HK-2 (cell line): Measurements from ENCODE around the gene C8G.

ENCODE experiments used
- DNase-seq: peaks from one replicate; pipeline ENCODE4 v3.0.0-alpha.2; 2018; ENCODE audit not compliant: unreplicated experiment

The C8G gene

DNA sequence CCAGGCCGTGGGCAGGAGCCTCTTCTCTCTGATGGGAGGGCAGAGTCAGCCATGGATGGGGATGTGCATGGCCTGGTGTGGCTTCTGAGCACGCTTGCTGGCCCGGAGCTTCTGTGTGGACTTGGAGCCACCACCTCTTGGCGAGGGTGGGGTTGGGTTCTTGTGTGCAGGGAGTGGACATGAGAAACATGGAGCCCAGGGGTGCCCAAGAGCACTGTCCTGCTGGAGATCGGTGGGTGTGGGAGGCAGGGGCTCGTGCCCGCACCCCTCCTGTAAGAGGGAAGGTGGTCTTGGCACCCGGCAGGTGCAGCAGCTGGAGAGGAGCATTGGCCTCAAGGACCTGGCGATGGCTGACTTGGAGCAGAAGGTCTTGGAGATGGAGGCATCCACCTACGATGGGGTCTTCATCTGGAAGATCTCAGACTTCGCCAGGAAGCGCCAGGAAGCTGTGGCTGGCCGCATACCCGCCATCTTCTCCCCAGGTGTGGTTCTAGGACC is 24.3 kb upstream of the C8G start:
- no peak for DNase-seq

DNA sequence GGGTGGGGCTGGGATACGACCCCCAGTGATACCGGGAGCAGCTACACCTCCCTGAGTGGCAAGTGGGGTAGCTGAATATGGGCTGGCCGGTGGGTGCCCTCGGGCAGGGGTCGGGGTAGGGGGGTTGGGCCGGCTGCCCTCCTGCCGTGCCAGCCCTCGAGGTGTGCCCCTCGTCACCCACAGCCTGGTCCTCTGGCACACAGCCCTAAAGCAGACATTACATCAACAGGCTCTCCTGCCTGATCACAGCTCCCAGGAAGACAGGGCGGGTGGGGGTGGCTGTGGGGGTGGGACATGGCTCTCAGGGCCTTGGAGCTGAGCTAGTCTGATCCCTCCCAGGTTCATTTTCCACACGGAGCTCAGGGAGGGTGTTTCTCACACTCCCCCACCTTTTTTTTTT is 23.7 kb upstream of the C8G start:
- no peak for DNase-seq

DNA sequence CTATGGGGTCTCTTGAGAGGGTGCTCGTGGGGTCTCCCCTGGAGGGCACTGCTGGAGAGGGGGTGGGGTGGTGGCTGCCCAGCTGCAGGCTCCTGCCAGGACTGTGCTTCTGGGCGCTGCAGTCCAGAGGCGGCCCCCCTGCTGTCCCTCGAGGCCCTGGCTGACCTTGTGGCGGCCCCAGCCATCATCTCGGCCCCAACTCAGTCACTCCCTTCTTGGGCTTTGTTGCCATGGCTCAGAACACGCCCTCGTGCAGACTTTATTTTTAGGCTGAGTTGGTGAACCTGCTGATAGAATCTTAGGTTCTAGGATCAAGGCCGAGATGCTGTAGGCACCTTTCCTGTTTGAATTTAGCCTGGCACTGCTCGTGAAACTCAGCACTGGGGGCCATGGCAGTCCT is 23.3 kb upstream of the C8G start:
- no peak for DNase-seq

DNA sequence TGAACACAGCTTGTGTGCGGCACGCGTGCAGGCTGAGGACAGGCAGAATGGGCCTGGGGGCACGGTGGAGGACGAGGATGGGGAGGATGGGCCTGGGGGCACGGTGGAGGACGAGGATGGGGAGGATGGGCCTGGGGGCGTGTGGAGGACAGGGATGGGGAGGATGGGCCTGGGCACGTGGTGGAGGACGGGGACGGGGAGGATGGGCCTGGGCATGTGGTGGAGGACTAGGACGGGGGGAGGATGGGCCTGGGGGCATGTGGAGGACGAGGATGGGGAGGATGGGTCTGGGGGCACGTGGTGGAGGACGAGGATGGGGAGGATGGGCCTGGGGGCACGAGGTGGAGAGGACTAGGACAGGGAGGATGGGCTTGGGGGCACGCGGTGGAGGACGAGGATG is 22.5 kb upstream of the C8G start:
- DNase-seq = no peak

DNA sequence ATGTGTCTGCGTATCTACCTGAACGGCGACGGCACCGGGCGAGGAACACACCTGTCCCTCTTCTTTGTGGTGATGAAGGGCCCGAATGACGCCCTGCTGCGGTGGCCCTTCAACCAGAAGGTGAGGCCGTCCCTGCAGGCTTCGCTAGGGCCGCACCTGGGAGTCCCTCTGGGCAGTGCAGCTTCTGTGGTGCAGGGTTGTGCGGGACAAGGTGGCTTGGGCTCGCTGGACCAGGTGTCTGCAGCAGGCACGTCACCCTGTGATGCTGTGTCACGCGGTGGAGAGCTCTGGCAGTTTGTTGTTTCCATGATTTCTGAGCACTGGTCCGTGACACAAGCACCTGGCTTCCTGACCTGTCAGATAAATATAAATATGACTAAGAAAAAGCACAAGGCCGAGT is 21.2 kb upstream of the C8G start:
- DNase-seq = no peak

DNA sequence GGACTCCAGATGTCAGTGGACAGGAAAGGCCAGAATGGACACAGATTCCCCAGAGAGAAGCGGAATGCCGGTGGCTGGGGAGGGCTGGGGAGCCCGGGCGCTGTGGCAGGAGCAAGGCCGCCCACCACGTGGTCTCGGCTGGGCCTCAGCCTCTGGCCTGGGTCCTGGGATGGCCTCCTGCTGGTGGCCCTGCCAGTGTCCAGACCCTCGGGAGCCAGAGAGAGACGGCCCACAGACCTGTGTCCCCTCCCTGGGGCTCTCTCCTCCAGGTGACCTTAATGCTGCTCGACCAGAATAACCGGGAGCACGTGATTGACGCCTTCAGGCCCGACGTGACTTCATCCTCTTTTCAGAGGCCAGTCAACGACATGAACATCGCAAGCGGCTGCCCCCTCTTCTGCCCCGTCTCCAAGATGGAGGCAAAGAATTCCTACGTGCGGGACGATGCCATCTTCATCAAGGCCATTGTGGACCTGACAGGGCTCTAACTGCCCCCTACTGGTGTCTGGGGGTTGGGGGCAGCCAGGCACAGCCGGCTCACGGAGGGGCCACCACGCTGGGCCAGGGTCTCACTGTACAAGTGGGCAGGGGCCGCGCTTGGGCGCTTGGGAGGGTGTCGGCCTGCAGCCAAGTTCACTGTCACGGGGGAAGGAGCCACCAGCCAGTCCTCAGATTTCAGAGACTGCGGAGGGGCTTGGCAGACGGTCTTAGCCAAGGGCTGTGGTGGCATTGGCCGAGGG is 19.5 kb upstream of the C8G start:
- DNase-seq = no peak

DNA sequence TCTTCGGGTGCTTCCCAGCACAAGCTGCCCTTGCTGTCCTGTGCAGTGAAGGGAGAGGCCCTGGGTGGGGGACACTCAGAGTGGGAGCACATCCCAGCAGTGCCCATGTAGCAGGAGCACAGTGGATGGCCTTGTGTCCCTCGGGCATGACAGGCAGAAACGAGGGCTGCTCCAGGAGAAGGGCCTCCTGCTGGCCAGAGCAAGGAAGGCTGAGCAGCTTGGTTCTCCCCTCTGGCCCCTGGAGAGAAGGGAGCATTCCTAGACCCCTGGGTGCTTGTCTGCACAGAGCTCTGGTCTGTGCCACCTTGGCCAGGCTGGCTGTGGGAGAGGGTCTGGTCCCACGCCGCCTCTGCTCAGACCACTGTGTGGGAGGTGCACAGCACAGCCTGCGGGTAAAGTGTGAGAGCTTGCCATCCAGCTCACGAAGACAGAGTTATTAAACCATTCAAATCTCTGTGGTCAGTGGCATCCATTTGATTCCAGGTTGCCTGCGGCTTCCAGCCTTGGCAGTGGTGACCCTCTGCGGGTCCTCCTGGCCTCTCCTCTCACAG is 18.8 kb upstream of the C8G start:
- no peak for DNase-seq

DNA sequence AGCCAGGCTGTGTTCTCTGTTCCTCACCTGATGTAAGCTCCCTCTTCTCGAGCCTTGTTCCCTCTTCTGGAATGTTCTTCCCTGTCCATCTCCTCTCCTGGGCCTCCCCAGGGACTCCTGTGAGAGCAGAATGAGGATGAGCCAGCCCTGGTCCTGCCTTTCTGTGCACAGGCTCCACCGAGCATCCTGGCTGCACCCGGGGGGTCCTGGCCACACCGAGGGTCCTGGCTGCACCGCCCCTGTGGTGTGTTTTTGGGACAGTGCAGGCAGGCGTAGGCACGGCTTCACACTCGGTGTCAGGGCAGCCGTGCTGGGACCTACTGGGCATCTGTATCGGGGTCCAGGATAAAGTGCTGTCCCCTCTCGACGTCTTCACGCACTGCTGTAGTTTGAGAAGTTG is 18.3 kb upstream of the C8G start:
- no peak for DNase-seq

DNA sequence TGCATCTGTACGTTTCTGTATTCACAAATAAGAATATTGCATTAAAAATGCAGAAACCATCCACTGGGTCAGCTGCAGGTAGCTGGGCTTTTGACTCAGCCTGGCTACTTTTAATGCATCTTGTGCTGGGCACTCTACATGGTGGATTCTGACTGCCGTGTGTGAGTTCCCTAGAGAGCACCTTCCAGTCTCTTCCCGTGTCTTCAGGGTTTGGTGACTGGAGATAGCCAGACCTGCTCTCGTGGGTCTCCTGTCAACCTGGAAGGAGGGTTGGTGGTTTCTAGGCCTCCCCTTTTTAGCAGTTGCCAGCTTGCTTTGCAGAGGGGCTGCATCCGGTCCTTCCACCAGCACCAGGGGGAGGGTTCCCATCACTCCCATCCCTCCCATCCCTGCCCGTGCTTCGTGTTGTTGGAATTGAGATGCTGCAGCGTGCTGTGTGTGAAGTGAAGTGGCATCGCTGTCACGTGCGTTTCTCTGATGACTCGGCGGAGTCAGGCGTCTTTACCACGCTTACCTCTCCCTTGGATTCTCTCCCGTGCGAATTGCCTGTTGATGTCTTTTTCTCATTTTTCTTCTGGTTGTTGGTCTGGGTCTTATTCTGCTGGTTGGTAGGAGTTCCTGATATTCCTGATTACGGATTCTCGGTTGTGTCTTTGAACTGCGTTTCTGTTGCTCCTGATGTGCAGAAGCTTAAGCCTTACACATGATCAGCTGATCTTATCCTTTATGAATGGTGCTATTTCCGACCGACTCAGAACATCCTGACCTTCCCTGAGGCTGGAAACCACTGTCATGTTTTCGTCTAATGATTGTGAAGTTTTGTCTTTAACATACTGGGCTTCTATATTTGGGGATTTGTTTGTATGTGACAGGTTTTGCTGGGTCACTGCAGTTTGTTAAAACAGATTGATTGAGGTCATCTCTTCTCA is 17.4 kb upstream of the C8G start:
- DNase-seq = no peak

DNA sequence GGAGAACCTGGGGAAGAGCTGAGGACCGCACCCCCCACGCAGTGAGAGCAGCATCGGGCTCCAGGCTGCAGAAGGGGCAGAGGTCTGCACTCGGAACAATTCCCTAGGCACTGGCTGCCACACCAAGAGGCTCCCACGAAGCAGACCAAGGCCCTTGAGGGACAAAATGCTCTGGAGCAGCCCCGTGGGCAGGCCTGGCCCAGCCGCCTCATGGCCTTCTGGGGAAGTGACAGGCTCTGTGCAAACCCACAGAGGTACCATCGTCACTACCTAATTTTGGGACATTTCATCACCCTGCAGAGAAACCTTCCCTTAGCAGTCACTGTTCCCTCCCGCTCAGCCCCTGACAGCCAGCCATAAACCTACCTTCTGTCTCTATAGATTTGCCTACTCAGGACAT is 16.5 kb upstream of the C8G start:
- DNase-seq = no peak

DNA sequence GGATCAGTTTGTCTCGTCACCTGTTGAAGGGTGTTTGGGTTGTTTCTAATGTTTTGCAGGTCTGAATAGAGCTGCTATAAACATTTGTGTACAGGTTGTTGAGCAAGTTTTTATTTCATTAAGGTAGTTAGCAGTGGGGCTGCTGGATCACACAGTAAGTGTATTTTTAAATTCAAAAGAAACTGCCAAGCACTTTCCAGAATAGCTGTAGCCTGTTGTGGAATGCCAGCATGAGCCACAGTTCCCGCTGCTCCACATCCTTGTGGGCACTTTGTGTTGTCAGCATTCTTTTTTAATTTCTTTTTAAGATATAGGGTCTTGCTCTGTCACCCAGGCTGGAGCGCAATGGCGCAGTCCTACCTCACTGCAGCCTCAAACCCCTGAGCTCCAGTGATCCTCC is 15.0 kb upstream of the C8G start:
- no peak for DNase-seq

DNA sequence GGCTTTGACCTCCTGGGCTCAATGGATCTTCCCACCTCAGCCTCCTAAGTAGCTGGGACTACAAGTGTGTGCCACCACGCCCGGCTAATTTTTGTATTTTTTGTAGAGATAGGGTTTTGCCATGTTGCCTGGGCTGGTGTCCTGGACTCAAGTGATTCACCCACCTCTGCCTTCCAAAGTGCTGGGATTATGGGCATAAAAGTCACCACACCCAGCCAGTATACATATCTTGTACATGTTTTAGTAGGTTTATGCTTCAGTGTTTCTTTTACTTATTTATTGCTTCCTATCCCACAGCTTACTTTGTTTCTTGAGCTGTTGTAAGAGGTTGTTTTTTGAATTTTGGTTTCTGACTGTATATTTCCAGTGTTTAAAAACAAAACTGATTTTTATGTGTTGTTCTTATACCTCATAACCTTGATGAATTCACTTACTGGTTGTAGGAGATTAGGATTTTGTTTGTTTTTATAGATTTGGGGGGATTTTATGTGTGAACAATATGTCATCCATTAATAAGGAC is 13.4 kb upstream of the C8G start:
- DNase-seq = no peak

DNA sequence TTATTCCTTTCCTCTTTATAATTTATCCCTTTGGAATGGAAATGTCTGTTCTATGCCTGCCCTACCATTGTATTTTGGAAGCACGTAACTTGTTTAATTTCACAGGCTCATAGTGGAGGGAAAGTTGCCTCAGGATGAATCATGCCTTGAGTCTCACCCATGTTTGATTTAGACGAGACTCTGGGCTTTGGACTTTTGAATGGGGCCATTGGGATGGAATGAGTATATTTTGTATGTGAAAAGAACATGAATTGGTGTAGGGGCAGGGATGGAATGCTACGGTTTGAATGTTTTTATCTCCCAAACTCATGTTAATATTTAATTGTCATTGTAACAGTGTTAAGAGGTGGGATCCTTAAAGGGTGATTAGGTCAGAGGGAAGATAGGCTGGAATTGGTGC is 10.8 kb upstream of the C8G start:
- no peak for DNase-seq

DNA sequence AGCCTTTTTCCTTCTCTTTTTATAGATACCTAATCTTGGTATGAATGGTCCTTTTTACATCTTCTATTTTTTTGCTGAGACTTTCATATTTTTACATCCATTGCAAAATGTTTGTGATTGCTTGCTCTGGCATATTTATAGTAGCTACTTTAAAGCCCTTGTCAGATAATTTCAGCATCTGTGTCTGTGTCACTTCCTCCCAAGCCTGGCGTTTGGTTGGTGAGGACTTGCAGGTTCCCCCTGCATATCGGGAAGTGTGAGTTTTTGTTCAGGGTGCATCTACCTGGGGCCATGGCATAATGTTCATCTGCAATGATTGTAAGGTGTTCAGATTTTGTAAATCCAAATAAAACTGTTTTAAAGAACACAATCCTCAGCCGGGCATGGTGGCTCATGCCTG is 9.4 kb upstream of the C8G start:
- DNase-seq = no peak

DNA sequence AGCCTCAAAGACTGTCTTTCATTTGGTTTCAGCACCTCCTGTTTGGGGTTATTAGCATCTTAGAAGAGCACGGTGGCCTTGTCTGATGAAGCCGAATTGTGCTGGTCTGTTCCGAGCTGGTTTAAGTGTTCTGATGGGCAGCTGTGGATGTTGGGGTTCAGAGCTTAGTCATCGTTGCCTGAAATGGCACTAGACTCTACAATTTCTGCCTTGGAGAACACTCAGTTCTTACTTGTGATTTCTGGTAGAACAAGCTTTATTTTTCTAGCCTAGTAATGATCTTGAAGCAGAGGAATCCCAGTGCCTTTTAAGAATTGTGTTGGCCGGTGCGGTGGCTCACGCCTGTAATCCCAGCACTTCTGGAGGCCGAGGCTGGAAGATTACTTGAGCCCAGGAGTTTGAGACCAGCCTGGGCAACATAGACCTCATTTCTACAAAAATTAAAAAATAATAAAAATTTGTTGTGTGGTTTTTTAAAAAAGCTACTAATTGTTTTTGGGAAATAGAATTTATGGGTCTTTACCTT is 8.3 kb upstream of the C8G start:
- DNase-seq = no peak

DNA sequence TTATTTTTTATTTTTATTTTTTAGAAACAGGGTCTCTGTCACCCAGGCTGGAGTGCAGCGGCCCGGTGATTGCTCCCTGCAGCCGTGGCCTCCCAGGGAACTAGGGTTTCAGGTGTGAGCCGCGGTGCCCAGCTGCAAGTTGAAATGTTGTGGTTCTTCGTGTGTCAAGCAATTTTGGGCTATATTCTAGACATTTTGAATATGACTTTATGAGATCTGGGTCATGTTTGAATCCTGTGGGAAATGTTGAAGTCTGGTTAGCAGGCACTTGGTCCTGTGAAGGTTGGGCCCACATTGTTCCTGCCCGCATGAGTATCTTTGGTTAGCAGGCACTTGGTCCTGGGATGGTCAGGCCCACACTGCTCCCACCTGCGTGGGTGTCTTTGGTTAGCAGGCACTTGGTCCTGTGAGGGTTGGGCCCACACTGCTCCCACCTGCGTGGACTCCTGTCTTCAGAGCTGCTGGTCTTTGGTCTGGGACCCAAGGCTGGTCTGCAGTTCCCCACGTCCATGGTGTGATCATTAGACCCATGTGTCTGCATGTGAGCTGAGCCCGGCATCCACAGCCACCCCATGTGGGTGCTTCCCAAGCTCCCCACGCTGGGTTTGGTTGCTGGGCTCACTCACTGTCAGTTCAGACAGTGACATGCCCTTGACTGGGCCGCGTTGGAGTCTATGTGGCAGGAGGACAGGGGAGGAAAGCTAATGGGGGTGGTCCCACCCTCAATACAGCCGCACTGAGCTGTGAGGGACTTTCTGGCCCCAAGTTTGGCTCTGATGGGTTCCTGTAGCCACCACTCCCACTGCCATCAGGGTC is 7.6 kb upstream of the C8G start:
- DNase-seq = no peak

DNA sequence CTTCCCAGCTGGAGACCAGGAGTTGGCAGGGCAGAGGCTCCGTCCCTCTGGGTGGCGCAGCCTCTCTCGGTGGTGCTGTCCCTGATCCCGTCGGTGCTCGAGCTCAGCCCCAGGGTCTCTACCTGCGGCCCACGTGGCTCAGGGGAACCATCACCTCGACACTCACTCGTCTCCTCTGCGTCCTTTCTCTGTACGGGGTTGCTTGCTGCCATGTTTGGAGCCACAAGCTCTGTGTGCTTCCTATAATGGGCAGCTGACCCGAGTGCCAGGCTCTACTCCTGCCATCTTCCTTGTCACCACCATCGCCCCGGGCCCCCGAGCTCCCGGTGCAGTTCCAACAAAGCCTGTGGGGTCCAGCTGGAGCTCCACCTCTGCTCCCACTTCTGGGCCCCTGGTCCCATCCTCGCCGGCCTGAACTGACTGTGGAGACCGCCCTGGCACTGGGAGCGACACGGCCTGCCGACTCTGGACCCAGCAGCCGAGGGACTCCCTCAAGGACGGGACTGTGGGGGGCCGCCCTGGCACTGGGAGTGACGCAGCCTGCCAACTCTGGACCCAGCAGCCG is 5.5 kb upstream of the C8G start:
- DNase-seq = no peak

DNA sequence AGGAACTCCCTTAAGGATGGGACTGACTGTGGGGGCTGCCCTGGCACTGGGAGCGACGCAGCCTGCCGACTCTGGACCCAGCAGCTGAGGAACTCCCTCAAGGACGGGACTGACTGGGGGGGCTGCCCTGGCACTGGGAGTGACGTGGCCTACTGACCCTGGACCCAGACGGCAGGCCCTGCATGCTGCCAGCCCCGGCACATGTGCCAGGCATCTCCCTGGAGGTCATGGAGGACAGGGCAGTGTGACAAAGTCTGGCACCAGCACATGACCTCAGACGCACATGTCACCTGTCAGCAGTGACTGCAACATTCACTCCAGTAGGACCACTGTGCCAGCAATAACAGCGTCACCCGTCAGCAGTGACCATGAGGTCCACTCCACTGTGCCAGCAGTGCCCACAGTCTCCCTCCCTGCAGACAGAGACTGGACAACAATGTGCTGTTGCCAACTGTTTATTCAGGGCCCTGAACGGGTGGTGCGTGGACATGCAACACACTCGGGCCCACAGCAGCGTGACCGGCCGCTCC is 5.0 kb upstream of the C8G start:
- DNase-seq = no peak

DNA sequence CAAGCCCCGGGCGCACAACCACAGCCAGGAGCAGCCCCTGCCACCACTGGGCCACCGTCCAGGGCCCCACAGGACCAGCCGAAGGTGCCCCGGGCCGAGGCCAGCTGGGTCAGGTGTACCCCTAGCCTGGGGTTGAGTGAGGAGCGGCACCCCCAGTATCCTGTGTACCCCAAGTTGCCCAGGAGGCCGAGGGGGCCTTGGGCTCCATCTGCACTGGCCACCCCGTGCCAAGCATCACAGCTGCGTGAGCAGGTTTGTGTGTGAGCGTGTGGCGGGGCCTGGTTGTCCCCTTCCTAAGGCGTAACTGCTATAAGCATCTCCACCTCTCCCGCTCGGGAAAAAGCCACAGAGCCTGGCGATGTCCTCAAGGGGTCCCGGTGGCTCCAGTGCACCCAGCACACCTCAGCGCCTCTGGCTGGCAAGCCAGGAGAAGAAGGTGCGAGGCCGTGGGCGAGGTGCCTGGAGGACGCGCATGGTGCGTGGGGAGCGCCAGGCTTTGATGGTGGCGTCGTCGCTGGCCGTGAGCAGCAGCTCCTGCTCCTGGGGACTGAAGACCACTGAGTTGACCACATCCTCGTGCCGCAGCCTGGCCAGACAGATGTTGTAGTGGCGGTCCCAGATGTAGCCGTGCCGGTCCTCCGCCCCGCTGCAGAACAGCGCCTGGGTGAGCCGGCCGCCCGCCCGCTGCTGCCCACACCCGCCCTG is 4.4 kb upstream of the C8G start:
- no peak for DNase-seq
